Stimulated activated CD4-positive, alpha-beta T cell treated with anti-CD3 and anti-CD28 coated beads, Interleukin-15, amount 100 ng/mL, for 1 hour (primary cell): ENCODE measurements around the gene DAPK3.

Source experiments
- DNase-seq, 2 donors: peaks; one replicate each; pipeline ENCODE4 v3.0.0-alpha.2; 2020; ENCODE audit warnings: low read depth in 1 of 2, low spot score in 1 of 2

DAPK3 gene

DNA sequence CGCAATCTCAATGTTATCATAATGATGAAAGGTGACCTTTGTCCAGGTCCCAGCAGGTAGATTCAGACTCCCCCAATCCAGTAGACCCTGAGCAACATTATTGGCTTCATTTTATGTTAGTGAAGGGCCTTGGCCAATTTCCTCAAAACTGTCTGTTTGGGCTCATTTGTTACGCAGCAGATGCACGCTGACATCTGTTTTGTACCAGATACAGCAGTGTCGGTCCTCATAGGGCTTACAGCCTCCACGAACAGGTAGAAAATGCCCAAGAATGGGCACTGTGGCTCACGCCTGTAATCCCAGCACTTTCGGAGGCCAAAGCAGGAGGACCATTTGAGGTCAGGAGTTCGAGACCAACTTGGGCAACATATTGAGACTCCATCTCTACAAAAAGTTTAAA is 51.1 kb downstream of the DAPK3 start:
- DNase-seq, result no peak

DNA sequence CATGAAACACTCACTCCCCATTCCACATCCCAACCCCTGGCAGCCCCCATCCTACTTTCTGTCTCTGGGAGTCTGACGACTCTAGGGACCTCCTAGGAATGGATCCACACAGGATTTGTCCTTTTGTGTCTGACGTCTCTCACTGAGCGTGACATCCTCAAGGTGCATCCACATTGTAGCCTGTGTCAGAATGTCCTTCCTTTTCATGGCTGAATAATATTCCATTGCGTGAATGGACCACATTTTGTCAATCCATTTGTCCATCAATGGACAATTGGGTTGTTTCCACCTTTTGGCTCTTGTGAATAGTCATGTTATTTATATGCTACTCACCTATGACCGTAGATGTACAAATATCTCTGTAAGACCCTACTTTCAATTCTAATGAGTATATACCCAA is 54.9 kb downstream of the DAPK3 start:
- DNase-seq, result no peak

DNA sequence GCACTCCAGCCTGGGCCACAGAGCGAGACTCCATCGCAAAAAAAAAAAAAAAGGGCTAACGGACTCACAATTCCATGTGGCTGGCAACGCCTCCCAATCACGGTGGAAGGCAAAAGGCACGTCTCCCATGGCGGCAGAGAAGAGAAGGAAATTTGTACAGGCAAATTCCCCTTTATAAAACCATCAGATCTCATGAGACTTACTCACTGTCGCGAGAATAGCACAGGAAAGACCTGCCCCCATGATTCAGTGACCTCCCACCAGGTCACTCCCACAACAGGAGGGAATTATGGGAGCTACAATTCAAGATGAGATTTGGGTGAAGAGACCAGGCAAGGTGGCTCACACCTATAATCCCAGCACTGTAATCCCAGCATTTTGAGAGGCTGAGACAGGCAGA is 56.7 kb downstream of the DAPK3 start:
- DNase-seq, result no peak

DNA sequence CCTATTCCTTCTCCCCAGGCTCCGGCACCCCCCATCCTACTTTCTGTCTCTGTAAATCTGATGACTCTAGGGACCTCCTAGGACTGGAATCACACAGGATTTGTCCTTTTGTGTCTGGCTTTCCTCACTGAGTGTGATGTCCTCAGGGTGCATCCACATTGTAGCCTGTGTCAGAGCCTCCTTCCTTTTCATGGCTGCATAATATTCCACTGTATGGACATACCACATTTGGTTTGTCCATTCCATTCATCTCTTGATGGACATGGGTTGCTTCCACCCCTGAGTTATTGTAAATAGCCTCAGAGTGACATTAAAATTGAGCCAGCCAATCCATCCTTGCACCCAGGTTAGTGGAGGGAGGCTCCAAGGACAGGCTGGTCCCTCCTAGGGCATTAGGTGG is 60.8 kb downstream of the DAPK3 start:
- no peak for DNase-seq
